Measurements from ENCODE around the gene GPR161.

- TF ChIP-seq EZH2 (IDR thresholded peaks at IDR 0.05; ENCODE audit: borderline replicate concordance, low read depth, low read length): no peak
- TF ChIP-seq RBFOX2 (IDR thresholded peaks at IDR 0.05; ENCODE audit: low read depth, low read length): no peak
- TF ChIP-seq CTCF (IDR thresholded peaks at IDR 0.05 in 2 of 3, conservative IDR thresholded peaks at IDR 0.05 in 1 of 3; ENCODE audit: insufficient read depth in 2 of 3, low read depth in 1 of 3, low read length in 3 of 3): no peak
- no peak for TF ChIP-seq CREB5 (CRISPR knock-in tag; IDR thresholded peaks at IDR 0.05)
Measured at GRCh38 chr1:168180148-168180524, 43.4 kb upstream of the GPR161 start.

Data from K562 (cell line).